NCI-H82 (cell line): ENCODE data around the gene LARGE1.

Experiments
- DNase-seq: peaks from one replicate; lab custom pipeline; 2025; lab: John Stamatoyannopoulos, UW

The LARGE1 gene

DNA sequence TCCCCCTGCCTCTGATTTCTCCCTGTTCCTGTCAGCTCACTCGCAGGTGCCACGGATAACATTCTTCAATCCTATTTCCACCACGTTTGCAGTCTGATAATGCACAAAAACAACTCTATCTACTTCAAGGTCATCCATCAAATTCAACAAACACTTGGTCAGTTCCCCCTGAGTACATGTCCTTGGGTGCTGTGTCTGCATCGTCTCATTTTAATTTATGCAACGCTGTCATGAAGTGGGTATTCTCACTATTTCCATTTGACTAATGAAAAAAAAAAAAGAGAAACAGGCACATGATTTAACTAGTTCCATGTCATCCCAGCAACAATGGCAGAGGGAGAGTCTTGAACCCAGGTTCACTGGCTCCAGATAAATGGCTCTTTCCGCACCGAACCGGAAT is 262.6 kb downstream of the LARGE1 start:
- DNase-seq: no peak

DNA sequence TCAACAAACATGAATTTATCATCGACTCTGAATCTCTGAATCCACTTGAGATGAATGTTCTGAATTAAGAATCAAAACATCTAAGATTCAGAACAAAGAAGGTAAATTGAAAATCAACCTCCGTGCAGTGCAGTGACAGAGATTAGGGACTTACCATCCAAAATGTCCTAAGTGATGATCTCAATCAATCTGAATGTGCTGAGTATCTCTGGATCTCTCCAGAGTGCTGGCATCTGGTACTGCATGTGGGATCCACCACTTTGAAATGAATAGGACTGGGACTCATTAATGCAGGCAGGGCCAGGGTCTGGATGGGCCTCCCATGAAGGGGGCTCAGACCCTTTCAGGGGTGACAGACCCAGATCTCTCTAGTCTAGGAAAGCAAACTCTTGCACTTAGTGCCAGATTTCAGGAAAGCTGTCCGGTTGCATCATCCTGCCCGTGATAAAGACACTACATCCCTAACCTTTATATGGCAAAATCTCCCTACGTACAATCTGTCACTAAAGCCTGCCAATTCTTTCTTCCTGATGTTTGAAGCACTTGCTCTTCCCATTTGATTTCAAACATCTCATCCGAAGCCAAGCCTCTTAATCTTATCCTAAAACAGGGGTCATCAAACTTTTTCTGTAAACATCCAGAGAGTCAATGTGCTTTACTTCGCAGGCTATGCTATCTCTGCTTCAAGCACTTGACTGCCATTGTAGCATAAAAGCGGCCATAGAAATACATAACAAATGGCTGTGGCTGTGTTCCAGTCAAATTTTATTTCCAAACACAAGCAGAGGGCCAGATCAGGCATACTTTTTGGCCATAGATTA is 263.3 kb downstream of the LARGE1 start:
- DNase-seq: no peak

GRCh38 chr22:33654173-33654895 is 265.9 kb downstream of the LARGE1 start:
- no peak for DNase-seq

GRCh38 chr22:33653532-33654063 is 266.7 kb downstream of the LARGE1 start:
- DNase-seq: no peak

DNA sequence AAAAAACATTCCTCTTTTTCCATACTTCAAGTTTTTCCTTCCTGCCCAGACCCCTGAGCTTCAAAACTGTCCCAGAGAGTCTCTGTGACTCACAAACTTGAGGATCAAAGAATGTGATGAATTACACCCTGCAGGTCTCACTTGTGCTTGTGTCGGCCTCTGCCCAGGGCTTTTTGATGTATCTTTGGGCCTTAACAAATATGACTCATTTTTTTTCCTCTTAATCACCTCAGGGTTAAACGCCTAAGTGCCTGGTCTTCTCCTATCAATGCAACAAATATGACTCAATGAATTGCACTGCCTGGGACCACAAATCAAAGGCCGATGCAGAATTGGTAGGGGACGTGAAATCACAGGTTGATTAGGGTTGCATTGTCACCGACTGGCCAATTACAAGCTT is 267.7 kb downstream of the LARGE1 start:
- DNase-seq: no peak

GRCh38 chr22:33650244-33650643 is 270.0 kb downstream of the LARGE1 start:
- no peak for DNase-seq

- DNase-seq: no peak
These were observed 271.8 kb downstream of the LARGE1 start for GRCh38 chr22:33648478-33648877.

DNA sequence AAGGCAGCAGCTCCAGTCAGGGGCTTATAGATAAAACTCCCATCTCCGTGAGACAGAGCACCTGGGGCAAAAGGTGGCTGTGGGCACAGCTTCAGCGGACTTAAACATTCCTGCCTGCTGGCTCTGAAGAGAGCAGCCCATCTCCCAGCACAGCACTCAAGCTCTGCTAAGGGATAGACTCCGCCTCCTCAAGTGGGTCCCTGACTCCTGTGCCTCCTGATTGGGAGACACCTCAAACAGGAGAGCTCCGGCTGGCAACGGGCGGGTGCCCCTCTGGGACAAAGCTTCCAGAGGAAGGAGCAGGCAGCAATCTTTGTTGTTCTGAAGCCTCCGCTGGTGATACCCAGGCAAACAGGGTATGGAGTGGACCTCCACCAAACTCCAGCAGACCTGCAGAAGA is 279.4 kb downstream of the LARGE1 start:
- DNase-seq: no peak

DNA sequence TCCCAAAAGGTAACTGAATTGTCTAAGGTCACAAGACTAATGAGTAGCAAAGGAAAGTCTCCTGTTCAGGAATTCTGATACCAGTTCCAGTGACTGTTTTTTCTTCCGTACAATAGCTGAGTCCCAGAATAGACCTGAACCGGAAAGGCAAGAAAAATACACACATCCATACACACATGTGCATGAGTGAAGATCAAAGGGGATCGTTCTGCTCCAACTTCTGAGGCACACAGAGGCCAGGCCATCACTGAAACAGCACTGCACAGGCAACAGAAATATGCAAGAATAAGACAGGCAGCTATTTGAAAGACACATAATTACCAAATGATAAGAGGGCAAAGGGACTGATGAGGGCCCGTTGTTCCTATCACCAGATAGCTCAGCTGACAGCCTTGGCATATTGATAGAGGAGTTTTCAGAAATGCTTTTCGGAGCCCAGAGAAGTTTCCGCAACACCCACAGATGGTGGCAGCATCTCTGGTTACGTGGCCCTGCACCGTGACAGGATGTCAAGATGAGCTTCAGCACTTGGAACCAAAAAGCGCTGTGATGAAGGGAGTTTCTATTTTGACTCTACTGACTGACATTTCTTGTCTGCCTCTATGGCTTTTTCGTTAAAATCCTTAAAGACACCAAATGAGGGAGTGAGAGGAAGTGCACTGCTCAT is 280.6 kb downstream of the LARGE1 start:
- no peak for DNase-seq

GRCh38 chr22:33635766-33636165 is 284.5 kb downstream of the LARGE1 start:
- DNase-seq: no peak

GRCh38 chr22:33631777-33632176 is 288.5 kb downstream of the LARGE1 start:
- no peak for DNase-seq

DNA sequence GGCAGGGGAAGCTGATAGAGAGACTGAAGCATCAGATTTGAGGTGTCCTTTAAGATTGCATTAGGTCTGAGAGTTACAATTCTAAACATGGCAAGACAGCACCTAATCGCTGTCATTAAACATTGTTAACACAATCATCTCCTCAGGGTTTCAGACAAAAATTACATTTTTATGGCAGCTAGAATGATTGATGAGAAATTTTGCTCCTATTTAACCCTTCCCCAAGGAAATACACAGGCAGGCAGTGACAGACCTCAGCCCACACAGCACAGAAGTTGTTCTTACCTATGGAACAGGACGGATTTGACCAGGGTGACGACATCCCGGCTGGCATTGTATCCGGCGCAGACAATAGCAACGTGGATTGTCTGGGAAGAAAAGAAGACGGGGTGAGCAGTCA is 294.3 kb downstream of the LARGE1 start:
- peak; percentile 83 for DNase-seq

DNA sequence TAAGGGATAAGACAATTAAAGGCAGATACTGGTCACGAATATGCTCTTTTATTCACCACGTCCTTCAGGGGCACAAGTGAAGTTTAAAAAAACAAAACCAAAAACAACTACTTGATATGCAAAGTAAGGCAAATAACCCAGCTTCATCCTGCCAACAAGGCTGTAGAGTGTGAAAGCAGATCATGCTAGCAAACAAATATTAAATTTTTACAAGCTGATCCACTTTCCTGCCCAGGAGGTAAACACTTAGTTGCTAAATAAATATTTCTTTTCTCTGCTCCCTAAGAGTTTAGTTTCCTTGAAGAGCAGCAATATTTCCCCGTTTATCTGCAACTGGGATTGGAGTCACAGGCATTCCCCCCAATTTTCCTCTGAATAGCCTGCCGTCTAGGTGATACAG is 300.2 kb downstream of the LARGE1 start:
- DNase-seq: no peak

GRCh38 chr22:33606504-33606903 is 313.8 kb downstream of the LARGE1 start:
- DNase-seq: peak; percentile 83

DNA sequence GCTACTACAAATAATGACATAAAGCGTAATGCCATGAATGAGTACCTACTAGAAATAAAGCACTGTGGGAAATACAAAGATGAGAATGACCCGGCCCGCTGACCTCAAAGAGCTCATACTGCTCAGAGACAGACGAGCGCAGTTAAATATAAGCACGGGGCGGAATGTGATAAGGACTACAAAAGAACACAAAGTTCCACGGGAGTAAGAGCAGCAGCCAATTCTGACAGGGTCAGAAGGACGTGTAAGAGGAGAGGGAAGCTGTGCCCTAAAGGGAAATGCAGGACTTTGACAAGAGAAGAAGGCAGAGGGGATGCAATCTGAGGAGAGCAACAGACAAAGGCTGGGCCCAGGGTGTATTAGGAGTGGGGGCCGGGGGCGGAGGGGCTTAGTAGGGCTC is 314.6 kb downstream of the LARGE1 start:
- no peak for DNase-seq

- no peak for DNase-seq
These were observed 315.1 kb downstream of the LARGE1 start for GRCh38 chr22:33605221-33605620.

GRCh38 chr22:33601062-33601461 is 319.2 kb downstream of the LARGE1 start:
- no peak for DNase-seq

- DNase-seq: no peak
These were observed 319.7 kb downstream of the LARGE1 start for GRCh38 chr22:33600595-33600994.

DNA sequence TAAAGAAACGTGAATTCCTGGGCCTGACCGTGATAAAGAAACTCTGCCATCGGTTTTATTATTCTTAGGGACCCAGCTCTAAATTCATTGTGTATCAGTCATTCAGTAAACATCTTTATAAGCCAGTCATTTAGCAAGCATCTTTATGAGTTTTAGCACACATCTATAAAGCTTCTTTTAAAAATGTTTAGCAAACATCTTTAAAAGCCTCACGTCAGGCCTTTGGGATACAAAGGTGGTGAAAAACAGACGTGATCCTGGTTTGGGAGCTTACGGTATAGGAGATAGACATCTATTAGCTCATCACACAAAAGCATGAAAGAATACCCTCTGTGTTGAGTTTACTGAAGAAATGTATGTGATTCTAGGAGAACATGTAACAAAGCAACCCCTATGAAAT is 320.2 kb downstream of the LARGE1 start:
- no peak for DNase-seq

- no peak for DNase-seq
These were observed 320.7 kb downstream of the LARGE1 start for GRCh38 chr22:33599596-33599995.

- no peak for DNase-seq
These were observed 321.5 kb downstream of the LARGE1 start for GRCh38 chr22:33598821-33599220.

DNA sequence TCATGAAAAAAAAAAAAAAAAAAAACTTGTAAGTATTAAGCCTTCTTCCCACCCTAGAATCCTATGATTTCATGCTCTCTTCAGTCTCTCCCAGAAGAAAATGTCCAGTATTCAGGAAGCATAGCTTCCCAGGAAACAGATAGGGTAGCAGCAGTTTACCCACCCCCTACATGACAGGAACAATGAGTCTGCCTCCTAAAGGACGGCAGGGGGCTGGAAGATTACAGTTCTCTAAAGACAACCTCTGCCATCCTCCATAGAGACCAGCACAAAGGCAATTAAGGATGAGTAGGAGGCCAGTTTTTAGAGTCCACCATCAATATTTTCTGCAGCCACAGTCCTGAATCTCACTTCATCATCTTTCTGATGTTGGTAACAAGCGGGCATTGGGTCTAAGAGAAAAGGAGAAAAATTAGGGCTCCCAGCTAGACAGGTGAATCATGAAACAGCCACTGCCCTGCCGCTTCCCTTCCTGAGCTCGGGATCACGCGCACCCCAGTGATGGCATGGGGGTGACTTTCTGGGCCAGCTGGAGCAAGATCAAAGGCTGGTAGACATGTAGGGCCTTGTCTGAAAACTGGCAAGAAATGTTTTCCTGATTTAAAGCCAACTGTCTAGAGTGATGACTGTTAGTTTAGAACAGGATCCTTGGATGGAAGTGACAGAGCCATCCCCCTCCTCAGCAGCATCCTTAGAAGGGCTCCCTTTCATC is 322.8 kb downstream of the LARGE1 start:
- DNase-seq: no peak
